Activated CD8-positive, alpha-beta memory T cell treated with anti-CD3 and anti-CD28 coated beads for 24 hours (primary cell): ENCODE measurements around the gene FAM227B.
"Not testable (repeated sequence)": the region's sequence is repeated elsewhere in the genome, so short reads cannot be mapped to it uniquely, and the experiment has no call there.

Experiments used
- DNase-seq: peaks from one replicate; pipeline ENCODE4 v3.0.0-alpha.2; 2020

The FAM227B gene

DNA sequence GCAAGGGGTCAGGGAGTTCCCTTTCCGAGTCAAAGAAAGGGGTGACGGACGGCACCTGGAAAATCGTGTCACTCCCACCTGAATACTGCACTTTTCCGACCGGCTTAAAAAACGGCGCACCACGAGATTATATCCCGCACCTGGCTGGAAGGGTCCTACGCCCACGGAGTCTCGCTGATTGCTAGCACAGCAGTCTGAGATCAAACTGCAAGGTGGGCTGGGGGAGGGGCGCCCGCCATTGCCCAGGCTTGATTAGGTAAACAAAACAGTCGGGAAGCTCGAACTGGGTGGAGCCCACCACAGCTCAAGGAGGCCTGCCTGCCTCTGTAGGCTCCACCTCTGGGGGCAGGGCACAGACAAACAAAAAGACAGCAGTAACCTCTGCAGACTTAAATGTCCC is 266.2 kb downstream of the FAM227B start:
- DNase-seq = not testable (repeated sequence)

- no peak for DNase-seq
Observed at GRCh38 chr15:49343546-49343945, 277.1 kb downstream of the FAM227B start.

- DNase-seq = no peak
Observed at GRCh38 chr15:49339656-49340055, 281.0 kb downstream of the FAM227B start.

DNA sequence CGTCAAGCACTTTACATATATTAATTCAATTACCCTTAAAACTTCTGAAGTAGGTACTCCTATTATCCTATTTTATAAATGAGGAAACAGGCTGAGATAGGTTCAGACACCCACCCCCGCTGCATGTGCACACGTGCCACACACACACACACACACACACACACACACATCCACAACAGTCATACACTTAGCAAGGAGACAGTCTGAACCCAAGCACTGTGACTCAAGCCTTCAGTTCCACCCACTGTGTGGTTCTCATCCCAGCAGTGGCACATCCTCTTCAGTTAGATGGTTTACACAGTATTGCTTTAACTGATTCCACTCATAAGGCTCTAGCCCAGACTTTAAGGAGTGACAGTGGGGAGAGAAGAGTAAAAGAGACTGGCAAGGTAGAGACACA is 288.7 kb downstream of the FAM227B start:
- no peak for DNase-seq

DNA sequence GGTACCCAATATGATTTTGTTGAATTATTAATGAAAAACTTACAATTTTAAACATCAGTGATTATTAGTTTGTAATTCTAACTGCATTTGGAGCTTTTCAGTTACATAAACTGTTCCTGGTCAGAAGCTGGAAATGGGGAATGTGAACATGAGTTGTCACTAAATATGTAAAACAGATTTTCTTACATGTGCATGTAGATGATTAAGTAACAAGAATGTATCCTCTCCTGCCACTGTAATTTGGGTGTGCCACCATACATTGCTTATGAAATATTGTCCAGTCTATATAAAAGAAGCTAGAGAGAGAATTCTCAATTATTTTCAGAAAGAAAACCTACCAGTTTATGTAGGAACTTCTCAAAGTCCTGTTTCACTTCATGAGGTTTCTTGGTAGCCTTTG is 289.2 kb downstream of the FAM227B start:
- no peak for DNase-seq

DNA sequence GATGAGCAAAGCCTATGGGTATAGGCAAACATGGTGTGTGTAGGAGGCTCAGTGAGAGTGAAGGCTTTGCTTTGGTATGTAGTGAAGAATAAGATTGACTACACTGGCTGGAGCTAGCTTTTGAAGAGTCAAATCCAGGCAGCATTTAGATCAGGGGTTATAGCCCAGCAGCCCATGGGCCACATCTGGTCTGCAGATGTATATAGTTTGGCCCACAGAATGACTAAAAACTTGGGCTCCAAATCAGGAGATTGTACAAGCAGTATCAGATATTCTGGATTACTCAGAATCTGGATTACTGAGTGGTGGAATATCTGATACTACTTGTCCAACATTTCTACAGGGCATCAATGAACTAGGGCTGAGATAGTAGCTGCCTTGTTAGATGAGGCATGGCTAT is 290.5 kb downstream of the FAM227B start:
- no peak for DNase-seq

- no peak for DNase-seq
Observed at GRCh38 chr15:49328941-49329340, 291.7 kb downstream of the FAM227B start.

GRCh38 chr15:49327927-49328326 is 292.7 kb downstream of the FAM227B start:
- DNase-seq = no peak

- no peak for DNase-seq
Observed at GRCh38 chr15:49323207-49323606, 297.4 kb downstream of the FAM227B start.

- no peak for DNase-seq
Observed at GRCh38 chr15:49320351-49320750, 300.3 kb downstream of the FAM227B start.

GRCh38 chr15:49315391-49315823 is 305.2 kb downstream of the FAM227B start:
- no peak for DNase-seq

GRCh38 chr15:49314716-49315115 is 305.9 kb downstream of the FAM227B start:
- DNase-seq = no peak

GRCh38 chr15:49313650-49314049 is 307.0 kb downstream of the FAM227B start:
- no peak for DNase-seq

DNA sequence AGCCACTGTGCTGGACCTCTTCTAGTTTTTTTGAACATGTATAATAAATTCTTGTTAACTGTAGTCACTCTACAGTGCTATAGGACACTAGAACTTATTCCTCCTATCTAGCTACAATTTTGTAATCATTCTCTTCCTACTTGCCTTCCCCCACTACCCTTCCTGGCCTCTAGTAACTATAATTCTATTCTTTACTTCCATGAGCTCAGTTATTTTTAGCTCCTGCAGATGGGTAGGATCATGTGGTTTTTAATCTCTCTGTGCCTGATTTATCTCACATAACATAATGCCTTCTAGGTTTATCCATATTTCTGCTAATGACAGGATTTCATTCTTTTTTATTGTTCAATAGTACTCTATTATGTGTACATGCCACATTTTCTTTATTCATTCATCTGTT is 310.7 kb downstream of the FAM227B start:
- DNase-seq = no peak

DNA sequence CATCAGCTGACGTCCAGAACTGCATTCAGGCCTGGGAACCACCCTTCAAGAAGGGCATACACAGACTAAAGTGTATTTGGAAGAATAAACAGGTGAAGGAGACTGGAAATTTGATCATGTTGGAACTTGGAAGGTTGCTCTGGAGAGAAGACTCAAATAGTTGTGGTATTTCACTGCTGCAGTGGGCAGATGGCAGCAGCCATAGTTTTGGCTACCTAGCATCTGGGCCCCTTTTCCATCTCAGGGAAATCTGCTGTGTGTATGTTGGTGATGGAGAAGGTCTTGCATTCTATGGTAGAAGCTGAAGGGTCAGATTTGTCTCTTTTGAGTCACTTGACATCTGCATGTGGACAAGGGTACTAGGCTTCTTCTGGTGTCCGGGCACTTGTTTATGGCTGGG is 311.9 kb downstream of the FAM227B start:
- DNase-seq = no peak

GRCh38 chr15:49306551-49306950 is 314.1 kb downstream of the FAM227B start:
- no peak for DNase-seq

GRCh38 chr15:49303003-49303402 is 317.6 kb downstream of the FAM227B start:
- no peak for DNase-seq

DNA sequence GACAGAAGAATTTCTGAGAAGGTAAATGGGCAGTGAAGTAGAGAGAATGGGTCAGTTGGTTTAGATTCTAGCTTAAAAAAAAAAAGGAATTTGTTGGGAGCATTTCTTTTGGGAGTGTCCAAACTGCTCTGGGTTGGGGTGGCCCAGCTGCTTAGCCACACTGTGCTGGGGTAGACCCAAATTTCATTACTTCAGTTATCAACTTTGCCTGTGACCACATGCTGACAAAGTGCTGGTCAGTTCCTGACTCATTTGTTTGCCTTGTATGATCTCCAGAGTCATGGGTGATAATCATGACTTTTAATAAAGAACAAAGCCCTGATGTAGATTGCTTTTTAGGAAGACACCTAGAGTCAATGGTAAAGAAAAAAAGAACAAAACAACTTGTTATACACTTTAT is 319.1 kb downstream of the FAM227B start:
- DNase-seq = no peak

DNA sequence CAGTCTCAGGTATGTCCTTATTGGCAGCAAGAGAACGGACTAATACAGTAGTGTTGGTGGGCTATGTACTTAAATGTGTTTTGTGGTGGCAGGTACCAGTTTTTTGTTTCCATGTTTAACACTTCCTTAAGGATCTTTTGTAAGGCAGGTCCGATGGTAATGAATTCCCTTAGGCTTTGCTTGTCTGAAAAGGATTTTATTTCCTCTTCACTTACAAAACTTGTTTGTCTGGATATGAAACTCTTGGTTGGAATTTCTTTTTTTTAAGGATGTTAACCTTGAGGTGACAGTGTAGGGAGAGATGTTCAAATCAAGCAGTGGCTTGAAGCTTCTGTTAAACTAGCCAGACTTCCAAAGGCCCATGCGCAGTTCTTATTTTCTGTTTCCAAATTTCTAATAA is 319.8 kb downstream of the FAM227B start:
- DNase-seq = no peak

- no peak for DNase-seq
Observed at GRCh38 chr15:49297584-49297983, 323.0 kb downstream of the FAM227B start.

GRCh38 chr15:49296258-49296657 is 324.4 kb downstream of the FAM227B start:
- no peak for DNase-seq

DNA sequence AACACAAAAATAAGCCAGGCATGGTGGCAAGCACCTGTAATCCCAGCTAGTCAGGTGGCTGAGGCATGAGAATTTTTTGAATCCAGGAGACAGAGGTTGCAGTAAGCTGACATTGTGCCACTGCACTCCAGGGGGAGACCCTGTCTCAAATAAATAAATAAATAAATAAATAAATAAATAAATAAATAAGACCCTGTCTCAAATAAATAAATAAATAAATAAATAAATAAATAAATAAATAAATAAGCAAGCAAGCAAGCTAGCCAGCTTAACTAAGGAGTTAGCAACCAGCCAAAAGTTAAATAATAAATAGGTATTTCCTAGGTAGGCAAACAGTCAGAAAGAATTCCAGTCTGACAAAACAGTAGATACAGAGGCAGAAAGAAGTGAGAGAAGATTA is 326.7 kb downstream of the FAM227B start:
- DNase-seq = no peak

DNA sequence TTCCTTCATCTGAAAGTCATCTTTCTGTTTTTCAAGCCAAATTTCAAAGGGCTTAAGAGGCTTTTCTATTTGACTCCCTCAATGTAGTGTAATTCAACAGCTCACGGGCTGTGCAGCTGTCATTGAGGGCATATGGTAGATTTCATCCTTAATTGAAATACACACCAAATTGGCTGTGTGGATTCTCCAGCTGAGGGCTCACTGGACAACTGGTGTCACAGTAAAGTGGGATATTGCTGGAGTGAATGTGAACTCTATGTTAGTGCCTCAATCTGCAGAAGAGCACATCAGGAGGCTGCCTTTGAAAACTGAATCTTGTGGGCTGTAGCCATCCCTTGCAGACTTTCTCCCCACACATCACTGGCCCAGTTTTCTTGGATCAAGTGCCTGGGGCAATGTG is 330.4 kb downstream of the FAM227B start:
- DNase-seq = no peak

- no peak for DNase-seq
Observed at GRCh38 chr15:49288391-49288790, 332.2 kb downstream of the FAM227B start.

DNA sequence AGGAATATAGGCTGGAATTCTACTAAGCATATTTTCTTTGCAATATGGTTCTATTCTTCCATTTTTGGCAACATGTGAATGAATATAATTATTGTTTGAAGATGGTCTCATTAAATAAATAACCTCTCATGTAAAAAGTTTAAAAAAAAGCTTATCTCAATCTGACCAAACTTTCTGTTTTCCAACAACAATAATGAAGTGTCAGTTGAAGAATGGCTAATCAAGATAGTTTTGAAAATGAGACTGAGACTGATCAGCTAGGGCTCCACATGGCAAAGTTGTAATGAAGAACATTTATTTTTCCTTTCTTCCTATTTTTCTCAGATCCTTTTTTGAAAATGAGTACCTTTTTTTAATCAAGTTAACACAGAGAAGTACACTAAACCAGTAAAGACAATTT is 333.1 kb downstream of the FAM227B start:
- DNase-seq = no peak
